GM19455 (cell line): ENCODE data around the gene GOLGA6L7.
"Not testable (repeated sequence)": the region's sequence is repeated elsewhere in the genome, so short reads cannot be mapped to it uniquely, and the experiment has no call there.

Experiments
- ATAC-seq: cut with Tn5 transposase; IDR thresholded peaks from one replicate; pipeline ENCODE4 v1.9.1; 2021; ENCODE audit not compliant: unreplicated experiment

GOLGA6L7 gene

DNA sequence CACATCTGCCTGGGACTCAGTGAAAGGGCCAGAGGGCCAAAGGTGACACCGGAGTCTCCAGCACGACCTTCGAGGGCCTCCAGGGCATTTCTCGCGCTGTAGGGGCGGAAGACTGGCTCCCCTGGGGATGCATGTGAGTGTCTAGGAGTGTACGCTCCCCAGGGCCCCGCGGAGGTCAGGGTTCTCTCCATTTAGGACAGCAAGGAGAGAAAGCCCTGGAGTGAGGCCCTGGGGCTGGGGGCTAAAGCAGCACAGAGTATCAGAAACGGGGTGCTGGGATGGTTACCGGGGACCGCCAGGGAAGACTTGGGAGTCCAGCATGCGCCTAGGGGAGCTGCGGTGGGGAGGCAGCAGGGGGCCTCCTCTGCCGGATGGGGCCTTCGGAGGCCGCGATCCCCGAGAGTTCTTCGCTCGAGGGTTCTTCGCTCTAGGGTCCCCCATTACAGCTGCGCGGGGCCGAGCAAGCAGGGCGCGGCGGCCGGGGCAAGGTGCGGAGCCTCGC, 36.7 kb upstream of the GOLGA6L7 start:
- no peak for ATAC-seq

DNA sequence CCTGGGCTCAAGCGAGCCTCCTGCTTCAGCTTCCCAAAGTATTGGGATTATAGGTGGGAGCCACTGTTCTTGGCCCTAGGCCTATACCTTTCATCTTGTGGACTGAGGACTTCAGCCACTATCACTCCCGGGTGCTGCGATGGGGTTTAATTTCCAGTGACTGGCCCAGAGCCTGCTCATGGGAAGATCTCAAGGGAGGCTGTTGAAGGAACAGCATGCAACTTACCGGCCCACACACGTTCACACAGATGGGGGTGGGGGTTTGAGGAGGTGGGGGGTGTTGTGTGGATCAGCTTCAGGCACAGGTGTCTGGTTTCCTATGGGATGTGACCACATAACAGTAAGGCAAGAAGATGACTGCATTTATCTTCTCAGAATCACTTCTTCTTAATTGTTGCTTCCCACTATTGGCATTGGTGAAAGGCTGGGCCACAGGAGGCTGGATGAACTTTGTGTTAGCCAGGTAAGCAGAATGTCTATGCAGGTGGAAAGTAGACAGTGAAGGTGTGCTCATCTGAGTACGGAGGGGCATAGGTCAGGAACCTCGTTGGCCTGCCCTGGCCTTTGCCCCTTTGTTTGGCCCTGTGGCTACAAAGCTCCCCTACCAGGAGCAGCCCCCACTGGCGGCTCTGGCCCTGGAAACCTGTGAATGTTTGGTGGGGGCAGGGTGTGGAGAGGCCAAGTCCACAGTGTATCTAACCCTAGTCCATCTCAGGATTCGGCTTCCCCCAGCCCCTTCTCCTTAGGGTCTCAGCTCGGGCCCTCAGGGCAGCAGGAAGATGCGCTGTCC, 35.9 kb upstream of the GOLGA6L7 start:
- ATAC-seq, result no peak

DNA sequence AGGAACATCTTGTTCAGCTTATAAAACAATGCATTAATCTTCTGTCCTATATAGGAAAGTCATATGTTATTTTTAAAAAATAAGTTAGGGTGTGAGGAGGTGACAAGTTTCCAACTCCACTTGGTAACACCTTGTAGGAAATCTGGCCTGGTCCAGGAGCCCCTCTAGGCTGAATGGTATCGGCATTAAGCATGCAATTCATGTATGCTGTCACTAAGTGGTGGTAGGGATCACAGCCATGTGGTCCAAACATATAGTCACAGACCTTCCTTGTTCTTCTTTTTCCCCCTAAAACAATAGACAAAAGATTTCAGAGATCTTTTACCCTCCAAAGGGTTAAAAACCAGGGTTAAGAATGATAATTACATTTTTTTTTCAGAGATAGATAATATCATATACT, 33.2 kb upstream of the GOLGA6L7 start:
- ATAC-seq, result no peak

DNA sequence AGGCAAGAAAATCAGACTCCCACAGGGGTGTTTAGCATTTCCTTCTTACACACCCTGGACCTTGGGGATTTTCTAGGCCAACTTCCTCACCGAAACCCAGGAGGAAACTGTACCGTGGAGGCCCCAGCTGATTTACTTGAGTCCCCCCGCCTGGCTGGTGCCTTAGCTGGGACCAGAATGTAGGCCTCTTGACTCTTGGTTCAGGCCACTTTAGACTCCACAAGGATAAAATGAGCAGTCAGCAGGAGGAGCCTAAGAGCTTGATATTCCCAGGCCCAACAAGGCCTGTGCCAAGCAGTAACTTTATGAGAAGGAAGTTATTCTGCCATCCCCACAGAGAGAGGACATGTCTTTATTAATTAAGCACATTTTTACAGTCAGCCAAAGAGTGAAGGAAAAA, 32.7 kb upstream of the GOLGA6L7 start:
- no peak for ATAC-seq

DNA sequence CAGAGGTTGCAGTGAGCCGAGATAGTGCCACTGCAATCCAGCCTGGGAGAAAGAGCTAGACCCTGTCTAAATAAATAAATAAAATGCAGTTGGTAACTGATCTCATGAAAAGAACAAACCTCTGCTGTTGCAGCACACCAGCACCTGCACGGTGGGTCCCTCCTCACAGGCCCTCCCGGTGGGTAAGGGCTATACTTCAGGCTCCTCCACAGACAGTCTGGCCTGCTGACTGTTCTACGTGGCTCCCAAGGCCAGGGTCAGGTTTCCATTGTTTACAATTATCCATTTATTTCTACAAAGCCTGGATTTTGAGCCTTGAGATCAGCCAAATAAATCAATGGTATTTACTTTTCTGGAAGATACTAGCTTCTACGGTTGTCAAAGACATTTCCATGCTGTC, 32.2 kb upstream of the GOLGA6L7 start:
- no peak for ATAC-seq

DNA sequence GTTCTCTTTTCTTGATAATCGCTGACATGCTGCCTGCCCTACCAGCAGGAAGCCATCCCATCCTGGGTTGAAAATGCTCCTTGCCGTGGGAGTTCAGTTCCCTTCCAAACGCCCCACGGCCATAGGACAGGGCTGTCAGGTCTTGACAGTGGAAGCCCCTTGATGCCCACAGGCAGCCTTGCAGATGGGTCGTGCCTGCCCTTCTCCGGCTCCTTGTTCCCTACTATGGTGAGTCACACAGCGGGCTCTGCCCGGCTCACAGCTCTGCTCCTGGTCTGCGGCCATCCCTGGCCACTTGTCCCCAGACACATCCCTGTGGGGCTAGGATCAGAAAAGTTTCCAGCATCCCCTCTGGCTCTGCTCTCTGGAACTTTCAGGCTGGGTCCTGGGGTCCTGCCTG, 31.1 kb upstream of the GOLGA6L7 start:
- ATAC-seq, result no peak

DNA sequence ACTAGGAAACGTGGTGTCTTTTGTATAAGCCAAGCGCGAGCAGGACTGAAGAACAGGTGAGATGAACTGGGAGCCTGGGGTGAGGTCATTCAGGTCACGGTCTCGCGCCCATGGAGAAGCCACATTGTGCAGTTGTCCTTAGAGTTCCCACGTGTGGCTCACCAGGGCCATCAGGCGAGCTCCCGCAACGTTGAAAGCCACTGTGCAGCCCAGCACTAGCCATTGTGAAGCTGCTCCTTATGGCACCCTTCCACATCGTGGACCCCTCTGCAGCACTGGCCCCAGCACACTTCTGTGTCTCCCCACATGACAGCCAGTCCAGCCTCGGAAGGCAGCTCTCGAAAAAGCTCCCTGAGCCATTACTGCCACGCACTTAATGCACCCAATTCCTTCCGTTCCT, 29.8 kb upstream of the GOLGA6L7 start:
- no peak for ATAC-seq

DNA sequence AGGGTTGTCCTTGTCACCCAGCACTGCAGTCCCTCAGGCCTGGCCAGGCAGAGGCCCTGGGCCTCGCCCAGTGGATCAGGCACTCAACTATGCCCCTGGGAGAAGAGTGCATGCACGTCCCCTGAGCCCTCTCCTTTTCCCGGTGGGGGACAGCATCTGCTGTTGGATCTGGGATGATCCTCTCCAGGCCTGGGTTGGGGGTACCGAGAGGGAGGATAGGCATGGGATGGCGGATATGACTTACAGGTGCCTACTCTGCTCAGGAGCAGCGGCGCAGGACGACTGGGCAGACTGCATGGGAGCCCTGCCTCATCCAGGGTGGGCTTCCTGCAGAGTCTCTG, 28.4 kb upstream of the GOLGA6L7 start:
- no peak for ATAC-seq

DNA sequence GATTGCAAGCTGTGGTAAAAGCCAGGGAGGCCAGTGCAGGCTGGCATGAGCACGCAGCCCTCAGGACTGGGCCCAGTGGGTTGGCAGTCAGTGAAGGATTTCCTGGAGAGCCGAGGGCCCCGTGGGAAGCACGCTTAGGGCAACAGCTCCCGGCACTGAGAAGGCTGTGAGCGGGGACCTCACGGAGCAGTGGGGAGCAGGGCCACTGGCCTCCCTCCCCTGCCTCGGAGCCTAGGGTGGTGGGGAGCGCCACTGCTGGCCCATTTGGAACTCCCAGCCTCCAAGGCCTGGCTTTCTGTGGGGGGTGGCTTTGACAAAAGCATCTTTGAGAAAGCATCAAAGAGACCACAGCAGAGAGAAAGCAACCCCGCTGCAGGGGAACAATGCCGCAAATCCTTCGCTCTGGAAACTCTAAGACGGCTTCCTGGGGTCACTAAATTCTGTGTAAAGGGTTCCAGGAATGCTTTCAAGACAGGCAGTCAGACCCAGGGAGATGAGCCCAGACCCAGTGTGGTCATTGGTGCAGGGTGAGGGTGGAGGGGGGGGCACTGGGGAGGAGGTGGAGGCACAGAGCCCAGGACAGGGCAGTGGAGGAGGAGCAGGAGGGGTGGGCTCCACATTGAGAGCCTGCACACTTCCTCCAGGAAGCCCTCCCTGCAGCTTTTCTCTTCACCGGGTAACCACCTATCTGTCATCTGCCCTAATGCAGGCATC, 27.8 kb upstream of the GOLGA6L7 start:
- no peak for ATAC-seq

DNA sequence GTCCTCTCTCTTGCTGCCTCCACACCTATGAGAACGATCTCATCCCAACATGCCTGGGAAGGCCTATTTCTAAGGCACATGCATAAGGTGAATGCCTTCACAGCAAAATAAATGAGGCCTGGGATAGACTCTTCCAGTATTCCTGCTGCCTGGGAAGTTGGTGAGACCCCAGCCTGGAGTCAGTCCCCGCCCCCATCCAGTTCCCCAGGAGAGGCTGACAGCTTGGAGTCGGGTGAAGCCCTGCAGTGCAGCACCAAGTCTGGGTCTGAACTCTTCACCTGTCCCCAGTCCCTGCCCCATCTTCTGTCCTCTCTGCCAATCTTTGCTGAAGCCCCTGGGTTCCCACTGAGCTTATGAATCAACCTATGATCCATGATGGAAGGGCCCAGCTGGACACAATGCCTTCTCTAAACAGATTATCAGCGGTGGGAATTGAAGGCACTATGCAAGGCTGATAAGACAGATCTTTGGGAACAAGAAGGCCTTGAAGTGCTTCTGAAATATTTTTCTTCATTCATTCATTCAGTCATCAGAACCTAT, 27.1 kb upstream of the GOLGA6L7 start:
- ATAC-seq, result no peak

DNA sequence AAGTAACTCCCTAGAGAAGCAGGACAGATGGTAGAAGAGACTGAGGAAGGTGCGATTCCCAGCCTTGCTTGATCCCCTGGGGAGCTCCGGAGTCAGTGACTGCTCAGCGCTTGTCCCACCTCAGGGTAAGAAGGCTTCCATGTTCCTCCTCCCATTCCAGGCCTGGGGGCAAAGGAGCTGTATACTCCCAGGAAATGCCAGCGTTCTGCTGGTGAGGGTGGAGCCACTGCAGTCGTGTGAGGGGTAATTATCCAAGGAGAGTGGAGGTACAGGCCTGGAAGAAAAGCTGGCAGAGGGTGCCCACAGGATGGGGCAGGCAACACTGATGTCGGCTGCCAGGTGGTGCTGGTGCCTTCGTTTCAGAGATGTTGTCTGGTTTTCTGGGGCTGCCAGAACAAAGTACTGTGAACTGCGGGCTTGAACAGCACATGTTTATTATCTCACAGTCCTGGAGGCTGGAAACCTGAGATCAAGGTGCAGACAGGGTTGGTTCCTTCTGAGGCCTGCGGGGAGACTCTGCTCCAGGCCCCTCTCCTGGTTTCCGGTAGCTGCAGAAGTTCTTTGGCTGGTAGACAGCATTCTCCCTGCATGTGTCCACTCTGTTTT, 25.2 kb upstream of the GOLGA6L7 start:
- no peak for ATAC-seq

DNA sequence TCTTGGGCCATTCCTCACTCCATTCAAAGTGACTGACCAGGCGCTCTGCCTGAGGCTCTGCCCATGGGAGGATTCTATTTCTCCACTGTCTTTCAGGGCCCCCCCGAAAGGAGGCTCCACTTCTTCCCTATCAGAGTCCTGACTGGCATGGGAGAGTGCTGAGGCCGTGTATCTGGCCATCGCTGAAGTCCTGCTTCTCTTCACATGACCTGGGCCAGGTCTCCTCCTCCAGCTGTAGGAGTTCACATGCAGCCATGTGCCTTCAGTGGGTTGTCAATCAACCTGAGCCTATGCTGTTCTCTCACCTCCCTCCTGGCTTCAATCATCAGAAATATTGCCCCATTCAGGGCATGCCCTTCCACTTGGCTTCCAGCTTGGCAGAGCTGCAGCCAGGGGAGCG, 24.6 kb upstream of the GOLGA6L7 start:
- no peak for ATAC-seq

DNA sequence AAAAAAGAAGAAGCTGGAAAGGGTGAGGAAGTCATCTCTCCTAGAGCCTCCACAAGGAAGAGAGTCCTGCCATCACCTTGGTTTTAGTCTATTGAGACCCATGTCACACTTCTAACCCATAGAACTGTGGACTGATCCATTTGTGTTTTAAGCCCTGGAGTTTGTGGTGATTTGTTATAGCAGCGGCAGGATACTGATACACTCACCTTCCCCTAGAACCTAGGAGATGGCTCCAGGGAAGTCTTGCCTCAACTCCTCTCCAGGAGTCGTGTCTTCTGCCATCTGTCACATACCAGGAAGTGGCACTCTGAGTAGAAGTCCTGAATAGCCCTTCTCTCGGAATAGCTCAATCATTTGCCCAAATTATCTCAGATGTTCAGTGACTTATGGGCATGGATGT, 22.7 kb upstream of the GOLGA6L7 start:
- no peak for ATAC-seq

DNA sequence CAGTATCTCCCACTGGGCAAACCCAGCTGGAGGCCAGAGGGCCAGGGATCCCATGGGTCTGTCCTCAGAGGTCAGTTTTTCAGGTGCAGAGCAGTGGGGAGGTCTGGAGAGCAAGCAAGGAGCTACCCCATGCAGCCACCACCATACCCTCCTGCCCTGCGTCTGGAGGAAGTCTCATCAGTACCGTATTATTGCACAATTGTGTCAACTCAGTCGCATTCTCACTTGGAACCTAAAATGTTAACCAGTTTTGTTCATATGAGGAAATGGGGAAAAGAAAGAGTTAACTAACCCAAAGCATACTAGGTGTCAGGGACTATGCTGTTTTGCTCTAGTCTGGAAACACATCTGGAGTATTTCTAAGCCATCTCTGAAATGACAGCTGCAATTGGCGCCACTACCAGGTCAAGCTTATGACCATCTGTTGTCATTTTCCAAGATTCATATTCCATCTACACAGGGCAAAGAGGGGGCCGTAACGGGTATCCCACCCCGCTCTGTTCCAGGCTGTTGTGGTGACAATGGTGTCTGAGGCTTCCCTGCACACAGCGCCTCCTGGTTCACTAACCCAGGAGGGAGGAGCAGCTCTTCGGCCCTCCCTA, 20.4 kb upstream of the GOLGA6L7 start:
- no peak for ATAC-seq

DNA sequence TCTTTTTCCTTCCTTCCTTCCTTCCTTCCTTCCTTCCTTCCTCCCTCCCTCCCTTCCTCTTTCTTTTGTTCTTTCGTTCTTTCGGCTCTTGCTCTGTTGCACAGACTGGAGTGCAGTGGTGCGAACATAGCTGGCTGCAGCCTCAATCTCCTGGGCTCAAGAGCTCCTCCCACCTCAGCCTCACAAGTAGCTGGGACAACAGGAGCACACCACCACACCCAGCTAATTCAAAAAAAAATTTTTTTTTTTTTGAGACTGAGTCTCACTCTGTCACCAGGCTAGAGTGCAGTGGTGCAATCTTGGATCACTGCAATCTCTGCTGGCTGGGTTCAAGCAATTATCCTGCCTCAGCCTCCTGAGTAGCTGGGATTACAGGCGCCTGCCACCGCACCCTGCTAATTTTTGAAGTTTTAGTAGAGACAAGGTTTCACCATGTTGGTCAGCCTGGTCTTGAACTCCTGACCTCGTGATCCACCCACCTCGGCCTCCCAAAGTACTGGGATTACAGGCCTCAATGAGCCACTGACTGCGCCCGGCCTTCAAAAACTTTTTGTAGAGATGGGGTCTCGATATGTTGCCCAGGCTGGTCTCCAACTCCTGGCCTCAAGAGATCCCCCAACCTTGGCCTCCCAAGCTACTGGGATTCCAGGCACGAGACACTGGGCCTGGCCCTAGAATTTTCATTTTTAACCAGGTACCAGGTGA, 13.3 kb upstream of the GOLGA6L7 start:
- ATAC-seq, result not testable (repeated sequence)

DNA sequence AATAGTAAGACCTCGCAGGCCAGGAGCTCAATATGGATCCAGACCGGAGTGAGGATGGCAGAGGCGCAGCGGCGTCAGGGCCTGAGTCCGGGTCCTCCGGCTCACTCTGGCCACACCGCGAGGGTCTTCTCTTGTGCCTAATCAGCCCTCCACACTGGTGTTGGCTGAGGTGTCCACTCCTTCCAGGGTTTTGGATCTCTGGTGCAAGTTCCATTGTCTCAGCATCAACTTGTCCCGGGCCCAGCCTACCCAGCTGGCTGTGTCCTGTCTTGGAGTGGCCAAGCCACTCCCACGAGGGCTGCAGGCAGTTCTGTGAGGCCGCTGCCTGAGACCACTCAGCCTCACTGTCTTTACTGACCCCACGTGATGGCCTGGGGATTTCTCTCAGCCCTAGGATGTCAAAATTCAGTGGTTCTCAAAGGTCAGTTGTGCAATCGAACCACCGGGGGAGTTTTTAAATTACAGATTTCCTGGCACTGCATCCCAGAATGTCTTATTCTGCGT, 12.6 kb upstream of the GOLGA6L7 start:
- no peak for ATAC-seq

DNA sequence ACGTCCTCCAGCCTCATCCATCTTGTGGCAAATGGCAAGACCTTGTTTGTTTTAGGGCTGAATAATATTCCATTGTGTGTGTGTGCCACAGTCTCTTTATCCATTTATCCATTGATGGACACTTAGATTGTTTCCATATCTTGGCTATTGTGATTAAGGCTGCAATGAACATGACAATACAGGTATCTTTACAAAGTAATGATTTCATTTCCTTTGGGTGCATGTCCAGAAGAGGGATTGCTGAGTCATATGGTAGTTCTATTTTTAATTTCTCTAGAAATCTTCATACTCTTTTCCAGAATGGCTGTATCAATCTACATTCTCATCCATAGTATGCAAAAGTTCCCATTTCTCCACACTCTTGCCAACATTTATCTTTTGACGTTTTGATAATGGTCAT, 6.1 kb upstream of the GOLGA6L7 start:
- not testable (repeated sequence) for ATAC-seq

DNA sequence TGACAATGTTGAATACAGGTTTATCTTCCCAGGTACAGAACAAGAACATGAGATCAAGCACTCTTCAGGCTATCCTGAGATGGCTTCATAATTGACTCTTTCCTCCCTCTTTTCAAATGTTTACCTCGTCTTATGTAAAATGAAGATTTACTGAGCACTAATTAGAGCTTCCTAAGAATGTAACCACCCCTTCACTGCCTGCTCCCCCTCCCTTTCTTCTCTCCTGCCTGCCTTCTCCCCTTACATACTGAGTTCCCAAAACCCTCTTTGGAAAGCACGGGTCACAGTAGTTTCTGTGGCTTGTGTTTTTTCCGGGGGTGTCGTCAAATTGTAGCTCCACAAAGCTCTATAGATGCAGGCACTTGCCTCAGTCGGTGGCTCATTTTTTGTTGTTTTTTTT, 5.2 kb upstream of the GOLGA6L7 start:
- not testable (repeated sequence) for ATAC-seq

DNA sequence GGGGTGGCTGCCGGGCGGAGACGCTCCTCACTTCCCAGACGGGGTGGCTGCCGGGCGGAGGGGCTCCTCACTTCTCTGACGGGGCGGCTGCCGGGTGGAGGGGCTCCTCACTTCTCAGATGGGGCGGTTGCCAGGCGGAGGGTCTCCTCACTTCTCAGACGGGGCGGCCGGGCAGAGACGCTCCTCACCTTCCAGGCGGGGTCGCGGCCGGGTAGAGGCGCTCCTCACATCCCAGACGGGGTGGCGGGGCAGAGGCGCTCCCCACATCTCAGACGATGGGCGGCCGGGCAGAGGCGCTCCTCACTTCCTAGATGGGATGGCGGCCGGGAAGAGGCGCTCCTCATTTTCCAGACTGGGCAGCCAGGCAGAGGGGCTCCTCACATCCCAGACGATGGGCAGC, 1.3 kb upstream of the GOLGA6L7 start:
- not testable (repeated sequence) for ATAC-seq

DNA sequence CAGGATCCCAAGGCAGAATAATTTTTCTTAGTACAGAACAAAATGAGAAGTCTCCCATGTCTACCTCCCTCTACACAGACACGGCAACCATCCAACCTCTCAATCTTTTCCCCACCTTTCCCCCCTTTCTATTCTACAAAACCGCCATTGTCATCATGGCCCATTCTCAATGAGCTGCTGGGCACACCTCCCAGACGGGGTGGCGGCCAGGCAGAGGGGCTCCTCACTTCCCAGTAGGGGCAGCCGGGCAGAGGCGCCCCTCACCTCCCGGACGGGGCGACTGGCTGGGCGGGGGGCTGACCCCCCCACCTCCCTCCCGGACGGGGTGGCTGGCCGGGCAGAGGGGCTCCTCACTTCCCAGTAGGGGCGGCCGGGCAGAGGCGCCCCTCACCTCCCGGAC, 827 bp upstream of the GOLGA6L7 start:
- ATAC-seq, result not testable (repeated sequence)

DNA sequence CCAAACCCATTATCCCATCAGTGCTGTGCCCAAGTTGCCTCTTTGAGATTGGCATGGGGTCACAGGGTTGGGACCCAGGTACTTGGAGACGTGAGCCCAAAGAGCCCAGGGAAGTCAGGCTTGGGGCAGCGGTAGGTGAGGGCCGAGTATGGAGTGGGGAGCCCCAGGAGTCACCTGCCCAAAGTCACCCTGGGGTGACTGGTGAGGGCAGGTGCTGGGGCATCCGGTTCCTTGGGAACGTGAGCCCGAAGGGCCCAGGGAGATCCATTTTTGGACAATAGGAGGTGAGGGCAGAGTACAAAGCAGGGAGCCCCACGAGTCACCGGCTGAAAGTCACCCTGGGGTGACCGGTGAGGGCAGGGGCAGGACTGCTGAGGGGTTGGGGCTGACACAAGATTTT, 485 bp downstream of the GOLGA6L7 start:
- ATAC-seq, result not testable (repeated sequence)
